Activated gamma-delta T cell treated with anti-CD3 and anti-CD28 coated beads, Interleukin-2, amount 50 U/mL, for 16 hours (primary cell): Measurements from ENCODE around the gene POFUT1.
"Not testable (repeated sequence)": the region's sequence is repeated elsewhere in the genome, so short reads cannot be mapped to it uniquely, and the experiment has no call there.

Experiments
- DNase-seq: peaks from one replicate; pipeline ENCODE4 v3.0.0-alpha.2; 2020; ENCODE audit warnings: low read depth

POFUT1 gene

DNA sequence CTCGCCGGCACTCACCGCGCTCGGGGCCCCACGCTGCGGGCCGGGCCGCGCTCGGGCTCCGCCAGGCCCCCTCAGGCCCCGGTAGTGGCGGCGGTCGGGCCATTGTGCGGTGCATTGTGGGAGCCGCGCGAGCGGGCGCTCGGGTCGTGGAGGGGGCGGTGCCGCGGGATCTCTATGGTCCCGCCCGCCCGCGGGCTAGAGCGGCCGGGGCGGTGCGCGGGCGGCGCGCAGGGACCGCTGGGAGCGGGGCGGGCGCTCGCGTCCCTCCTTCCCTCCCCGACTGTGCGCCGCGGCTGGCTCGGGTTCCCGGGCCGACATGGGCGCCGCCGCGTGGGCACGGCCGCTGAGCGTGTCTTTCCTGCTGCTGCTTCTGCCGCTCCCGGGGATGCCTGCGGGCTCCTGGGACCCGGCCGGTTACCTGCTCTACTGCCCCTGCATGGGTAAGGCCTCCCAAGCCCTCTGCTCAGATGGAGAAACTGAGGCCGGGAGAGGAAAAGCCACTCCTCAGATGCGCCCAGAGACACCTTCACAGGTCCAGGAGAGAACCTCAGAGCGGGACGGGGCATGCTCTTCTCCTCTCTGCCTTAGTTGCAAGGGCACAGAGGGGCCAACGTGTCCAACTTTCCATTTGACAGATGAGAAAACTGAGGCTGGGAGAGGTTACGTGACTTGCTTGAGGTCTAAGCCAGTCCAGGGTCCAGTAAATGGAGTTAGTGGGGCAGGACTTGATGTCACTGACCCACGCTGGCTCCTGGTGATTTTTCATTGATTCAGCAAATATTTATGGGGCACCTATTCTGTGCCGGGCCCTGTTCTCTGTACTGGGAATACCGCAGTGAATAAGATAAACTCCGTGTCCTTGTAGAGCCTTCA, at the start of gene POFUT1, which contains the start of gene PLAGL2:
Gene POFUT1, plus strand, starts transcription at position 255 of the 873 bp plus-strand sequence. Its CDS starts 62 bp downstream, at position 317.
Gene PLAGL2, minus strand, starts transcription at position 118 of the 873 bp plus-strand sequence. CDS start 5,565 bp downstream, outside the sequence.
- DNase-seq = peak; percentile 82

GRCh38 chr20:32158351-32158750, 49.3 kb upstream of the POFUT1 start:
- DNase-seq = no peak

GRCh38 chr20:32158943-32159660, 48.6 kb upstream of the POFUT1 start:
- DNase-seq = no peak

DNA sequence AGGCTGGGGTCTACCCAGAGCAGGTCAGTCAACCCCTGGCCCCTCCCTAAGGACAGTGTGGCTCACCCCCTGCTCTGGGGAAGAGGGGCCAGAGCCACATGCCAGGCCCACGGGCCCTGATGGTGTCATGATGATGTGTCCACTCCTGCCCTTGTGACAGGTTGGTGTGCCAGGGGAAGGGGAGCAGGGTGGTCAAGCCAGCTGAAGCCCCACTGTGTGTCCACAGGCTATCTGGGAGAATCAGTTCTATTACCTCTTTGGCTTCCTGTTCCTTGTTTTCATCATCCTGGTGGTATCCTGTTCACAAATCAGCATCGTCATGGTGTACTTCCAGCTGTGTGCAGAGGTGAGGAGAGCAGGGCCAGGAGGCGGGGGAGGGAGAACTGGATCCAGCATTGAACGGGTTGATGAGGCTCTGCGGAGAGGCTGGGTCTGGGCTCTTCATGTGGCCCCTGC, 47.9 kb upstream of the POFUT1 start:
- DNase-seq = no peak

- DNase-seq = no peak
These were observed 47.3 kb upstream of the POFUT1 start for GRCh38 chr20:32160341-32160740.

DNA sequence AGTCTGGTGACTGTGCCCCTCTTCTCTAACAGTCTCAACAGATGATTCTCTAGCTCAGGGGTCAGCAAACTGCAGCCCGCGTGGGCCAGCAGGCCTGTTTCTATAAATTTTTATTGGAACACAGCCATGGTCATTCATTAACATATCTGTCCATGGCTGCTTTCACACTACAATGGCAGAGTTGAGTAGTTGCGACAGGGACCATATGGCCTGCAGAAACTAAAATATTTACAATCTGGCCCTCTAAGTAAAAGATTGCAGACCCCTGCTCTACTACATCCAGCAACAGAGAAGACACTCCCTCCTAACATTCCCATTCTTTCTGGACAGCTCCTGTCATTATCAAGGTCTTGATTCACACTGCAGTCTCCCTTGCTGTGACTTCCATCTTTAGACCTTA, 45.3 kb upstream of the POFUT1 start:
- no peak for DNase-seq

DNA sequence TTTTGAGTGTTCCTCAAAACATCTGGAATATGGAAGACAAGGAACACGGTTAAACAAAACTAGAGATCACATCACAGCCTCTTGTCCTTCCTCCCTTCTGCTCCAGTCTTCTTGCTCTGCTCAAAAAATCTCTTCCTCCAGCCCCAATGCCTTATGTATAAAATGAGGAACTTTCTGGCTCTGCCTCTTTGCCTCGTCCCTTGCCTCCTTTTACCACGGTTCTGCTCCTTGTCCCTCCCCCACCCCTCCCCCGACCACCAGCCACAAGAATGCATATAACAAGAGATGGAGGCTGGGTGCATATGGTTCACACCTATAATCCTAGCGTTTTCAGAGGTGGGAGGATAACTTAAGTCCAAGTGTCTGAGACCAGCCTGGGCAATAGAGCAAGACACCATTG, 43.7 kb upstream of the POFUT1 start:
- no peak for DNase-seq

GRCh38 chr20:32164984-32165735, 42.5 kb upstream of the POFUT1 start:
- DNase-seq = no peak

DNA sequence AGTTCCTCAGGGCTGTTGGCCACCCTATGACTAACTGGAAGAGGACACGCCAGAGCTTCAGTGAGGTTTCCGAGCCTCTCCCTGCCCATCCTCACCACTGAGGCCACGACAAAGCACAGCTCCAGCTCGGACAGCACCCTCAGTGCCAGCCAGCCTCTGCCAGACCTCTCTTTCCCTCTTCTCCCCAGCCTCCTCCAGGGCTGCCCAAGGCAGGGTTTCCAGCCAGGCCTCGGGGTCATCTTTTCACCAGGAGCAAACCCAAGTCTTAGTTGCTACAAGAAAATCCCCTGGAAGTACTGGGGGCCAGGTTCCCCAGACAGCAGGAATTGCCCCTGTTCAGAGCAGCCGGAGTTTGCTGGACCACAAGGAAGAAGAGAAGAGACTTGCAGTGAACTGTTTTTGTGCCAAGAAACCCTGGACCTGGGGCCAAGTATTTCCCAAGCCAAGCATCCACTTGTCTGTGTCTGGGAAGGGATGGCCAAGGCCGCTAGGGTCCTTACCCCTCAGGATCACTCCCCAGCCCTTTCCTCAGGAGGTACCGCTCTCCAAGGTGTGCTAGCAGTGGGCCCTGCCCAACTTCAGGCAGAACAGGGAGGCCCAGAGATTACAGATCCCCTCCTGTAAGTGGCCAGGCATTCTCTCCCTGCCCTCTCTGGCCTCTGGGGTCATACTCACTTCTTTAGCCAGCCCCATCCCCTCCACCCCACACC, 41.7 kb upstream of the POFUT1 start:
- DNase-seq = no peak

DNA sequence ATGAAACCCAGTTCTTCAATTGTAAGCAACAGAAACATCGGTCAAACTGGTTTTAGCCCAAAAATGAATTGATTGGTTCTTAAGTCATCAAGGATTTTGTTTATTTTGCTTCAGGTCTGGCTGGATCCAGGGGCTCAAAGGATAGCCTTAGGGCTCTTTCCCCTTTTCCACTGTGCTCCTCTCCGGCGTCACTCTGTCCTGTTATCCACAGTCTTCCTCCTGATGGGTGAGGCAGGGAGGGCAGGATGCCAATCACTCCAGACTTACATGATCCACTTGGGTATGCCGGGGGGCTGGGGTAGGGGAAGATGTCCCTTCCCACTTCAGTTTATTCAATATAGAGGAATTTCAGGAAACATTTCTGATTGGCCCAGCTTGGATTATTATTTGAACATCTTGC, 40.1 kb upstream of the POFUT1 start:
- no peak for DNase-seq

DNA sequence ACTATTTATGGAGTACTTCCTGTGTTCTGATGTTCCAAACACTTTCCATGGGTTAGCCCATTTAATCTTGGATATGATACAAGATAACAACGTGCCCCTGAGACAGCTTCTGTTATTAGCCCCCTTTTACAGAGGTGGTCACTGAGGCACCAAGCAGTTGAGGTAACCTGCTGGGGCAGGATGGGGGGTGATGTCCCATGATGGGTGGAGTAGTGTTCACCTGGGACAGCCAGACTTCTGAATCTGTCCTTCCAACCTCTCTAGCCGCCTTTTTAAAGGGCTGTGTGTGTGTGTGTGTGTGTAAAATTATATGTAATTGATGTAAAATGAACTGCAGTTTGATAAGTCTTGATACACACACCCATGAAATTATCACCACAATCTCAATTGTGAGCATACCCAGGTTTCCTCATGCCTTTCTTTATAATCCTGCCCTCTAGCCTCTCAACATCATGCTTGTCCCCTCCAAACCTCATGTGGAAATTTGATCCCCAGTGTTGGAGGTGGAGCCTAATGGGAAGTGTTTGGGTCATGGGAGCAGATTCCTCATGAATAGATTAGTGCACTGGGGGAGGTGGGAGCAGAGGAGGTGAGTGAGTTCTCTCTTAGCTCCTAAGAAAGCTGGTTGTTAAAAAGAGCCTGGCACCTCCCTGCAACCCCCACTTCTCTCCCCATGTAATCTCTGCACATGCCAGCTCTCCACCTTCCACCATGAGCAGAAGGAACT, 39.3 kb upstream of the POFUT1 start:
- no peak for DNase-seq

DNA sequence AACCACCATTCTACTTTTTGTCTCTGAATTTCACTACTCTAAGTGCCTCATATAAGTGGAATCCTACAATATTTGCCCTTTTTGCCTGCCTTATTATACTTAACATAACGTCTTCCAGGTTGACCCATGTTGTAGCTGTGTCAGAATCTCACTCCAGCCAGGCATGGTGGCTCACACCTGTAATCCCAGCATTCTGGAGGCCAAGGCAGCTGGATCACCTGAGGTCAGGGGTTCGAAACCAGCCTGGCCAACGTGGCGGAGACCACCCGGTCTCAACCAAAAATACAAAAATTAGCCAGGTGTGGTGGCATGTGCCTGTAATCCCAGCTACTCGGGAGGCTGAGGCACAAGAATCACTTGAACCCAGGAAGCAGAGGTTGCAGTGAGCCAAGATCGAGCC, 30.0 kb upstream of the POFUT1 start:
- DNase-seq = not testable (repeated sequence)

GRCh38 chr20:32179515-32179914, 28.2 kb upstream of the POFUT1 start:
- no peak for DNase-seq

- DNase-seq = no peak
These were observed 27.7 kb upstream of the POFUT1 start for GRCh38 chr20:32179934-32180333.

DNA sequence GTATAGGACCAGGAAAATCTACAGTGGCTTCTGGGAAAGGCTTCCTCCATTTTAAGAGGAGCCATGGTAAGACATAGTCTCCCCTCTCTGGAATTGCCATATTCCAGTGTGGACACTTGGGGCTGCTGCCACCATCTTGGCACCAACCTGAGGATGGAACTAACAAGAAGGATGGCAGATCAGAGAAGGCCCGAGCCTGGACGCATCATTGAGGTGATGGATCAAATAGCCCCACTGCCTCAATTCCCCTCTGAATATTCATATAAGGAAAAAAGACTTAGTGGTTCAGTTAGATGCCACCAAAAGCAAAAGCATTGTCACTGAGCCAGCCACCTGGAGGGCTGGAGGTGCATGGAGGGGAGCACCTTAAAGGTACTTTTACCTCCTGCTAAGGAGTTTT, 26.1 kb upstream of the POFUT1 start:
- DNase-seq = no peak

DNA sequence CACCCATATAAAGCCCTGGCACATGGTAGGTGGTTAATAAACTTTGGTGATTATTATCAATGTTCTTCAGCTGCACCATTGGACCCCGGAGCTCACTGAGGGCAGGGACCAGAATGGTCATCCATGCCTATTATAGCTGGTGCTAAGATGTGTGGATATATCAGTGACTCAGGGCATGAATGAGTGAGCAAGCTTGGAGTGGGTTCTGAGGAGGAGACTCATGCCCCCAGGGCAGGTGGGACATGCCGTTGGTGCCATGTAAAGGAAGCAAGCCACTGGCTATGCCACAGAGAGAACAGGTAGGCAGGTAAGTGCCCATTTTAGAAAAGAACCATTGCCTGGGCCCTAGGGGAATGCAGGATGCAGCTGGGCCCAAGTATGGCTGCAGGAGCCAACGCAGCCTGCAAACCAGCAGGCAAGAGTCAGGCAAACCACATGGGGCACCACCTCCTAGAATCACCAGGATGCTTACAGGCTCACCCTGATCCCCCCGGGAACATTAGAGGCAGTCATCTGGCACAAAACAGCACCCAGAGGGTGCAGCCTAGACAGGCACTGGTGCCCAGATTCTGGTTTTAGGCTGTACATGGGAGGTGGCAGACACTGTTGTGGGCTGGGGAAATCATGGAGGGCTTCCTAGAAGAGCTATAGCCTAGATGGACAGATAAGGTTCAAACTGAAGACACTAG, 23.6 kb upstream of the POFUT1 start:
- no peak for DNase-seq

GRCh38 chr20:32184961-32185603, 22.6 kb upstream of the POFUT1 start:
- DNase-seq = no peak

DNA sequence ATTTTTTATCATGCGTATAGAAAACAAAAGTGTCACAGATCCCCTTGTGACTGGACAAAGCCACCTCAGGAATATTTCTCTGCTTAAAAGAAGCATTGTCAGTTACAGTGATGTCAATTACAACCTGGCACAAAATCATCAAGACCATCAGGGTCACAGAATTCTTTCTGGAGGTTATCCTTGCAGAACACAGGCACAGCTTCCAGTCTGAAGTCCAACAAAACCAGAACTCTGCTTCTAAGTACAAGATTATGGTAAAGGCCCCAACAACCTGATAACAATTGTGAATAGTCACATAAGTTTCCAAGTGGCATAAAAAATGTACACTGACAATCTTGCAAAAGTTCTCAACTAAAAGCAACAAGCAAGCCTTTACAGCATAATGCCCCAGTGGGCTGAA, 21.2 kb upstream of the POFUT1 start:
- DNase-seq = no peak

DNA sequence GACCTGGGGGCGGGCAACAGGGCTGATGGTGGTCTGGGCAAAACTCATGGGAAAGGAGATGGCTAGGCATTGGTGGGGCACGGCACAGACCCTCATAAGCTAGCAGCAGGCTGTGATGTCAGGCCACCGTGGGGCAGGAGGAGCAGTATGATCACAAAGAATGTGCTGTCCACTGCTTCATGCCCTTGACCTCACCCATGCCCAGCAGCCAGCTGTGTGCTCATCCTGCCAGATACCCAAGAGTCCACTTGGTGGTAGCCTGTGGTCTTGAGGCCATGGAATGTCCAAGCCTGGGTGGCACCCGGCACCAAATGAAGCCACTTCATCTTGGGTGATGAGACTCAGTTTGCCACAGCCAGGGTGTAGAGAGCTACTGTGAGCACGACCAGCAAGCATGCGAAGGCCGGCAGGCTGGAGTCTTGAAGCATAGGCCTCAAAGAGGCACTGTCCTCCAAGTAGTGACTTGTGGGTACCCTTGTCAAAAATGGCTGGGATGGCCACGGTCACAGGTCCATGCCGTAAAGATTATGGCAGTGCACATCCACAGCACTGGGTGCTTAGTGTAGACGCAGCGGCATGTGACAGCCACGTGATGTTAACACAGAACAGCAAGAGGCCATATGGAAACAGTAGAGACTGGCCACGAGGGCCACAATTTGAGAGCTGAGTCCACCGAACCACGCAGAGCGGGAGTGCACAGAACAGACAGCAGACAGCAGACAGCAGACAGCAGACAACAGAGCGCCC, 19.1 kb upstream of the POFUT1 start:
- no peak for DNase-seq
